HG03469 (cell line): ENCODE data around the gene CWC22.
"Not testable (repeated sequence)": the region's sequence is repeated elsewhere in the genome, so short reads cannot be mapped to it uniquely, and the experiment has no call there.

Source experiments
- ATAC-seq: cut with Tn5 transposase; IDR thresholded peaks from one replicate; pipeline ENCODE4 v1.9.1; 2021; ENCODE audit warnings: mild to moderate bottlenecking, moderate library complexity, moderate number of reproducible peaks; ENCODE audit not compliant: unreplicated experiment

The CWC22 gene

DNA sequence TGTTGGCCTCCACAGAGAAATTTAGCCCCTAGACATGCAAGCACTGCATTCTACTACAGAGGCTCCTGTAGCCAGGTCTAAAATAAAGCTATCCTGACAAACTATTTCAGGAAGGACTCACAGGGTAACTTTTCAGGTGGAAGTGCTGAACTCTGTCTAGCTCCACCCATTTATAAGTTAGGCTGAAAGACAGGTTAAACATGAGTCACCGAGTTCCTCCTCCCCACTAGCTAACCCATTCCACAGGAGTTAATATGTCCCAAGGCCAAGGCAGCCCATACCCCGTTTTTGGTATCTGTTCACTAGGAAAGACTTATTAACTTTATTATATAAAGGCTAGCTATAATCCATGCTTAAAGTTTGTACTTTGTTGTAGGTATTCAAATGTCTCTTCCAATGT, 3.5 kb downstream of the CWC22 start:
- ATAC-seq, result no peak

DNA sequence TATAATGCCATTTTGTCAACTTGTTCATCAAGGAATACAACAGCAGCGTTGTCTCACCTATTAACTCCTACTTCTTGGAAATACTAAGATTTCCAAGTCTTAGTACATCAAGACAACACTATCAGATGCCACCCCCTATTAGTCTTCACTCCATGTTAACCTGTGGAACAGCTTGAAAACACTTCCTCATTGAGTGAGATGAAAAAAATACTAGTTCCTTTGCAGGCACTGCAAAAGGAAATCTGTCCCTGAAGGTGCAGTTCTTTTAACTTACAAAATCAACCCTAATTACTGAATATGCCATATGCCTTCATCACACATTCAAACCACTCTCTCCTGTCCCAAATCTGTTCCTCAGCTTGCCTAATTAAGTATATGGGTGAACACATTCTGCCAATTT, 4.0 kb downstream of the CWC22 start:
- ATAC-seq, result no peak

DNA sequence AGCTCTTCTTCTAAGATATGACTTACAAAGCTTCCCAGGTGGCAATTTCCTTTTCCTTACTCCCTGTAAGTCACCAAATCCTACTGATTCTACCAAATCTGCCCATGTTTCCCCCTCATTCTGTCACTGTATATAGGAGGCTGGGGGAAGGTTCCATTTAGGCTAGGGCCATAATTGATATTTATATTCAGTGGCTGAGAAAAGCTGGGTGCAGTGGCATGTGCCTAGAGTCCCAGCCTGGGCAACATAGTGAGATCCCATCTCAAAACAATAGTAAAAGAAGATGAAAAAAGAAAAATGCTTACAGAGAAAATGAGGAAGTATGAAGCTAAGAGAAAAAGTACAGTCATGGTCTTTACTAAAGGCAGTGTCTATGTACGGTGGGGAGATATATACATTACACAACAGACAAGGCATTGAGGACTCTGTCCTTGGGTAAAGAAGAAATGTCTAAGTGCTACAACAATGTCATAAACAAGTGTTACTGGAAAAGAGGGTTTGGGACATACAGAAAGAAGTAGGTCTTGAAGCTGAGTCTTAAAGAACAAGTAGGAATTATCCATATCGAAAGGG, 4.8 kb downstream of the CWC22 start:
- no peak for ATAC-seq

DNA sequence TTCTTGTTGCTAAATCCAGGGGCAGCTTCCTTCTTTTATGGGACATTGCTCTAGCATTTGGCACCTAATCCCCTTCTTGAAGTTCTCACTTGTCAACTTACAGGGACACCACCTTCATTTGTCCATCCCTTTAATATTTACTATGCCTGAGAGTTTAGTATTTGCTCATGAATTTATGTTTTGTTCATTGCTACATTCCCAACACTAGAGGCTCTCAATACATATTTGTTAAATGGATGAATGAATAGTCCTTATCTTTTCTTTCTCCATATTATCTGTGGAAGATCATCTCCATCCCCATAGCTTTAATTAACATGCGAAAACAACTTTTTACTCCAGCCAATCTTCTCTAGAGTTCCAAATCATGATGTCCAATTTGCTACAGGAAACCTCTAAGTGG, 5.4 kb downstream of the CWC22 start:
- ATAC-seq, result no peak

- ATAC-seq, result no peak
Observed at GRCh38 chr2:180000434-180000833, 6.7 kb downstream of the CWC22 start.

GRCh38 chr2:179999000-179999399, 8.1 kb downstream of the CWC22 start:
- no peak for ATAC-seq

DNA sequence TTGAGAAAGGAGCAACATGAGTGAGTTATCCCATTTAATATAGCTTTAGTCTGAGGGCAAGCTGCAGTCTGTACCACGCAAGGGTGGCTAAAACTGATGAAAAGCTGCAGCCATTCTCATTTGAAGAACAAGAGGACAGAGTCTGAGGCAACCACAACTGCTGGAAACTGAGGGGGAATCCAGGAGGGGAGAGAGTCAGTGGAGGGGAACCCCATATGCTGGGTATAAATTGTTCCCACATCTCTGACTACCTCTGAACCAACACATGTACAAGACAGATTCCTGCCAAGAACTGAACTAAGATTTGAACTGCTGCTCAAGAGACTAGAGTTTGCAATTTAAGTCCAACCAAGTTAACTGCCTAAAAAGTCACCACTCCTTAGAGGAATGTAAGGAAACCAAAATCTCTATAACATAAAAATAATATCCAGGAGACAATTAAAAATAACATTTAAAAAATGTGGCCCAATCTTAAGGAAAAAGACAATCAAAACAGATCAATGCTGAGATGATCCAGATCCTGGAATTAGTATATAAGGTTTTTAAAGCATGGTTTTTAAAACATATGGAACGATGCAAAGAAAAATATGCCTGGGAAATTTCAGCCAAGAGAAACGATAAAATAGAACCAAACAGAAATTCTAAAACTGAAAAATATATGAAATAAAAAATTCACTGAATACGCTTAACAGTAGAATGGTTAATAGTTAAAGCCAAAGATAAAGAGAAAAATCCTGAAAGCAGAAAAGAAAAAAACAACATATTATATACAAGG, 11.2 kb downstream of the CWC22 start:
- no peak for ATAC-seq

DNA sequence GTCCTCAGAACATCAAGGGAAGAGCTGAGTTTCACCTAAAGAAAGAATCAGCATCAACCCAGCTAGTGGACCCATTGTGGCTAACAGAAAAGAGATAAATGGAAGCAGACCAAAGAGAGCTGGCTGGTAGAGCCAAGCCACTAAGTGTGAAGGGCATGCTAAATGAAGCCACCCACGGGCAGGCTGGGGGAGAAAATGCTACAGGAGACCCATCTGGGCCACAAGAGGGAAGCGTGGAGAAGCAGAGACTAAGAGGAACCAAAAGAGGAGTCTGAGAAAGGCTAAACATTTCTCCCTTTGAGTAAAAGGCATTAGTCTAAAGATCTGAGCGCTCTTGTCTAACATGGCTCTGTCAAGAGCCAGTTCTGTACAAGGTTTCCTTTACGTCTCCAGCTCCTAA, 15.8 kb downstream of the CWC22 start:
- ATAC-seq, result no peak

DNA sequence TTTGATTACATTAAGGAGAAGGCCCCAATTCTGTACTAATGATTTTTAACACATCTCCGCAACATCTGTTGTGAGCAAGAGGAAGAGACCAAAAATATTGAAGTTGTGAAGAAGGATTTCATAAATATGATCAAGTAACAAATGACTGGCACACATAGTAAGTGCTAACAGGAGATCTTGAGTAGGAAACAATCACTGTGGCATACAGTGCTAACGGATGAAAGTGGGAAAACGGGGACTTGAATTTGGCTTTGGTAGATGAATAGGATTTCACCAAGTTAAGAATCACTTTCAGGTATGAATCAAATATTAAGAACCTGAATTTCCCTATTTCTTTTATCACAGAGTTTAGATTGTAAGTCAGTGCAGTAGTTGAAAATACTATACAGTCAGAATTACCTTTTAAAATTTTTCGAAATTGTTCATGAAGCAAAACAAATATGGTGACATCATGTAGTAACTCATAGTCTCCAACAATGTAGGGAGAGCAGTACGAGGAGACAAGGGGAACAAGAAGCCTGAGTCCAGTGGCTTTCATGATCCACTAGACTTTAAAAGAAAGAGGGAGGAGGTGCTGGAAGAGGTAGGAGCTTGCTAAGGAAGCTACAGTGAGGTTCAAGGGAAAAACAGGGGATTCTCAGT, 16.3 kb downstream of the CWC22 start:
- no peak for ATAC-seq

DNA sequence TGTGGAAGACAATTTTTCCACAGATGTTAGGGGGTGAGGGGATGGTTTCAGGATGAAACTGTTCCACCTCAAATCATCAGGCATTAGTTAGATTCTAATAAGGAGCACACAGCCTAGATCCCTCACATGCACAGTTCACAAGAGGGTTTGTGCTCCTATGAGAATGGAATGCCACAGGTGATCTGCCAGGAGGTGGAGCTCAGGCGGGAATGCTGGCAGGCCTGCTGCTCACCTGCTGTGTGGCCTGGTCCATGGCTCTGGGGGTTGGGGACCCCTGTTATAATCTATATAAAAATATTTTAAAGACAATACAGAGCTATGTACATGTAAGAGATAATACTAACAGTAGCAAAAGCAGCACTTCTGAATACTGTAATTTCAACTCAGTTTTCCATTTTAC, 19.2 kb downstream of the CWC22 start:
- no peak for ATAC-seq

DNA sequence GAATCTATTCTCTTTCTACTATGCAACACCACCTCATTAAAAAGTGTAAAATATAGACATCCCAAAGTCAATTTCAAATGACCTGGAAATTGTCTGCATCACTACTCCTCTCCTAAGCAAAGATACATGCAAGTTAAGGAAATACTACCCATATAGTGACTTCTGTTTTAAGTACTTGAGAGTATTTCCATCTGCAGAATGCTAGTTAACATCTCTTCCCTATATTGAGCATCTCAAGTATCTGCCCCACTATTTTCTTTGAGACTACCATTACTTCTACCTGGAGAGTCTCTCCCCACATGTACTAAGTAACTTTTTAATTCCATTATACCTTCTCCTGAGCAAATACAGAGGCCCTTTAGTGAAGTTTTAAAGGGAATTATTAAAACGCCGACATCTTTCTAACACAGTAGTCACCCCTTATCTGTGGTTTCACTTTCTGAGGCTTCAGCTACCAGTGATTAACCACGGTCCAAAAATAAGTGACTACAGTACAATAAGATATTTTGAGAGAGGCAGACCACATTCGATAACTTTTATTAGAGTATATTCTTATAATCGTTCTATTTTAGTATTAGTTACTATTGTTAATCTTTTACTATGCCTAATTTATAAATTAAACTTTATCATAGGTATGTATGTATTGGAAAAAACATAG, 21.8 kb downstream of the CWC22 start:
- peak; percentile 82 for ATAC-seq

GRCh38 chr2:179983250-179983932, 23.7 kb downstream of the CWC22 start:
- no peak for ATAC-seq

- no peak for ATAC-seq
Observed at GRCh38 chr2:179981085-179981484, 26.0 kb downstream of the CWC22 start.

- ATAC-seq, result no peak
Observed at GRCh38 chr2:179974761-179975160, 32.3 kb downstream of the CWC22 start.

DNA sequence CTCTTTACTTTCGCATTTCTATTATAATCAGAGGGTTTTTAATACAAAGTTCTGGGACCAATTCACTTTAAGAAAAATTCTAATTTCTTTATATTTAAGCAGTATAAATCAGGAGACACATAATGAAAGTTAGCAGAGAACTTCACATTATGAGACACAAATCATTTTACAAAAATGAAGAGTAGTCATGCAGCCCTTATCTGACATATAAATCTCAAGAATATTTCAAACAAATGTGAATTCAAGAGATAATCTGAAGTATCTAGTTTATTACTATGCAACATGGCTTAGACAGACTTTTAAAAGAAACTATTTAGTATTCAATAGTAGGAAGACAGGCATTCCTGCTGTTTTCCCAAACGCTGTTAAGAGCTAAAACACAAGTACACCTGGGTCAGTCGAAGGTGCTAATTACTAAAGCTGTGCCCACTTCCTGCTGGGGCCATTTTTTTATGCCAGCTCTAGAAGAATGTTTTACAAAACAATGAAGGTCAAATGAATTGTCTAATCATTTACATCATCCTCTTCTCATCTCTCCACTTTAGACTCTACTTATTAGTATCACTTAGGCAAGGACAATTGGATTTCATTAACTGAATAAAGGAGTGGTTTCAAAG, 40.2 kb downstream of the CWC22 start:
- no peak for ATAC-seq

- ATAC-seq, result no peak
Observed at GRCh38 chr2:179965291-179966258, 41.5 kb downstream of the CWC22 start.

- no peak for ATAC-seq
Observed at GRCh38 chr2:179963626-179964025, 43.5 kb downstream of the CWC22 start.

DNA sequence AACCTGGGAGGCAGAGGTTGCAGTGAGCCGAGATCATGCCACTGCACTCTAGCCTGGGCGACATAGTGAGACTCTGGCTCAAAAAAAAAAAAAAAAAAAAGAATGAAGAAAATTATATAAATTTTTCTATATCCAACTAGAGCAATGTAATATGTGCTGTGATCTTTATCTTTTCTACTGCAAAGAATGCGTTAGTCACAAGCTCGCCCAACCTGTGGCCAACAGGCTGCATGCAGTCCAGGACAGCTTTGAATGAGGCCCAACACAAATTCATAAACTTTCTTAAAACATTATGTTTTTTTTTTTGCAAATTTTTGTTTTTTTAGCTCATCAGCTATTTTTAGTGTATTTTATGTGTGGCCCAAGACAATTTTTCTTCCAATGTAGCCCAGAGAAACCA, 48.8 kb downstream of the CWC22 start:
- not testable (repeated sequence) for ATAC-seq

GRCh38 chr2:179954026-179954425, 53.1 kb downstream of the CWC22 start:
- ATAC-seq, result no peak

- ATAC-seq, result no peak
Observed at GRCh38 chr2:179953359-179953758, 53.7 kb downstream of the CWC22 start.
